Inflammatory macrophage (primary cell): ENCODE results near the gene PAF1.

Experiments
- DNase-seq, 2 donors: peaks; one replicate each; pipeline ENCODE4 v3.0.0-alpha.2; 2020 to 2022

Gene PAF1

DNA sequence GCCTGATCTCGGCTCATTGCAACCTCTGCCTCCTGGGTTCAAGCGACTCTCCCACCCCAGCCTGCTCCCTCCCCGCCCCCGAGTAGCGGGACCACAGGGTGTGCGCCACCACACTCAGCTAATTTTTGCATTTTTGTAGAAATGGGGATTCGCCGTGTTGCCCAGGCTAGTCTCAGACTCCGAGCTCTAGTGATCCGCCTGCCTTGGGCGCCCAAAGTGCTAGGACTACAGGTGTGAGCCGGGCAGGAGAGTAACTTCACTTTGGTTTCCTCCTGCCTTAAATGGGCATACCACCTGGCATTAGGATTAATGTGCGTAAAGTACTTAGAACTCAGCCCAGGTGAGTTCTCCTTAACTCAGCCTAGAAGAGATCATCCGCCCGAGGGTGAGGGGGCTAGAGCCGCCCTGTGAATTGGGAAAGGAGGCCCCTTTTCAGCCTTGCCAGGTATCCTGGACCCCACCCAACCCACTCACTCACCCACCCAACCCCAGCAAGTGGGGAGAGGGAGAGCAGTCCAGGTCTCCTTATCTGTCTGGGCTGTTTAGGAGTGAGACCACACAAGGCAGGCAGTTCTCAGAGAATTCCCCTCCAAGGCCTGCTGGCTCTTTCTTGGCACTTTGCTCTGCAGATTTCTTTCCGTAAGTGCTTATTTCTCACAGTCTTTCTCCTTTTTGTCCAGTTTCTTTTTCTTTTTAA, 14.5 kb upstream of the PAF1 start:
- no peak for DNase-seq

DNA sequence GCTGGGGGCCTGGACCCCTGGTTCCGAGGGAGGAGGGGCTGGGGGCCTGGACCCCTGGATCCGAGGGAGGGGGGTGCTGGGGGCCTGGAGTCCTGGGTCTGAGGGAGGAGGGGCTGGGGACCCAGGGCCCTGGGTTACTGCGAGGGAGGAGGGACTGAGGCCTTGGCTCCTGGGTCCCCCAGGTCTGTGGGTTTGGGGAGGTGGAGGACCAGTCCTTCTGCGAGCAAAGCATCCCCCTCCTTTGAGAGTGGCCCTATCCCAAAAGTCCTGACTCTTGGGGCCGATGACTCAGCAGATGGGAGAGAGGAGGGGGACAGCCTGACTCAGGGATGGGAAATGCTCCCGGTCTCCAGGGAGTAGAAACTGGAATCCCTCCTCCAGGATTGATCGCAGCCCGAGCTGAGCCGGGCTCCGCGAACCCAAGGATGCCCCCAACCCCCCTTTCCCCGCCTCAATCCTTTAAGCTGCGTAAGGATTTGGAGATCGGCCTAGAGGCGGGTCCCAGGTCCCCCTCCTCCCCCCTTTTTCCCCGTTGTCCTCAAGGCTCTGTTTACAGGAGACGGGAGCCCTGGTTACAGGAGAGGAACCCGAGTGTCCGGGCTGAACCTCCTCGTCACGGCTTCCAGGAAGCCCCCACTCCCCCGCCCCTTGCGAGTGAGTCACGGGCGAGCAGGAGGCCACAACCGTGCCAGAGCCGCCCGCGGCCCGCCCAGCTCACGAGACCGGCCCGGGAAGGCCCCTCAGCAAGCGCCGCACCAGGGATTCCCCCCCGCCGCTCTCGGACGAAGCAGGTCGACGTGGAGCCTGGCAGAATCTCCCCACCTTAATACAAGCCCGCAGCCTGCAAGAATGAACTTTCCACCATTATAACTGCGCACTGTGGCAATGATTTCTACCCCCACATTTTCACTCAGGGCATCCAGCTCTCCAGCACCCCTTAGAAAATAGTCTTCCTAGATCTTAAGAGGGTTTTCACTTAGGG, 12.7 kb upstream of the PAF1 start:
- peak; percentile 47 to 89 for DNase-seq

DNA sequence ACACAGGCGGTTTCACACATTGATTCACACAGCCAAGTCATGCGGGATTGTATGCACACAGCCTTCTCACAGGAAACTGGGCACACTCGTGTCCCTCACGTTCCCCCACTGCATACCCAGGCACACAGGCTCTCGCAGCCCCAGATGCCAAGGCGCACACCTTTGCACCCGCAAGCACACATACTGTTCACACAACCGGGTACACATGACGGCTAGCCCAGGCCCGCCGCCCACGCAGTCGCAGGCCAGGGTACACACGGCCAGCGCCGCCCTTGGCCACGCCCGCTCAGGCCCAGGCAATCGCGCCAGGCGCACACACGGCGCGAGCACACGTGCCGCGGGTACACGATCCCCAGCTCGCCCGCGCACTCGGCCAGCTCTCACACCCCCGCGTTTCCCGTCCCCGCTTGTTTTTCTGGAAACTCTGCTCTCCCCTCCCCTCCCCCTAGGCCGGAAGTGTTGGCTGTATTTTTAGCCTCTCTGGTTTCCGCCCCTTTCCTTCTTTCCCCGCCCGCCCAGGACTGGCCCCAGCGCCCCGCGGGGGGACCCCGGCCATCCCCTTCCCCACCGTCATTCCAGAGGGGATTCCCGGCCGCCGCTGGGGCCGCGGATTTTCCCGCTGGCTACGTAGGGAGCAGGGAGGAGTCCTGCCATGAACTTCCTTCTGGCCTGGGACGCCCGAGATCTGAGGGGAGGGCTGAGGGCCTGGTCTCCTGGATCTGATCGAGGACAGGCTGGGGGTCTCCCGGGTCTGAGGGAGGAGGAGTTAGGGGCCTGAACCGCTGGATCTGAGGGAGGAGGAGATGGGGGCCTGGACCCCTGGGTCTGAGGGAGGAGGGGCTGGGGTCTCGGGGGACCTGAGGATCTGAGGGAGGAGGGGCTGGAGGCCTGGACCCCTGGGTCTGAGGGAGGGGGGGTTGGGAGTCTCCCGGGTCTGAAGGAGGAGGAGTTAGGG, 11.7 kb upstream of the PAF1 start:
- peak; percentile 86 to 87 for DNase-seq

DNA sequence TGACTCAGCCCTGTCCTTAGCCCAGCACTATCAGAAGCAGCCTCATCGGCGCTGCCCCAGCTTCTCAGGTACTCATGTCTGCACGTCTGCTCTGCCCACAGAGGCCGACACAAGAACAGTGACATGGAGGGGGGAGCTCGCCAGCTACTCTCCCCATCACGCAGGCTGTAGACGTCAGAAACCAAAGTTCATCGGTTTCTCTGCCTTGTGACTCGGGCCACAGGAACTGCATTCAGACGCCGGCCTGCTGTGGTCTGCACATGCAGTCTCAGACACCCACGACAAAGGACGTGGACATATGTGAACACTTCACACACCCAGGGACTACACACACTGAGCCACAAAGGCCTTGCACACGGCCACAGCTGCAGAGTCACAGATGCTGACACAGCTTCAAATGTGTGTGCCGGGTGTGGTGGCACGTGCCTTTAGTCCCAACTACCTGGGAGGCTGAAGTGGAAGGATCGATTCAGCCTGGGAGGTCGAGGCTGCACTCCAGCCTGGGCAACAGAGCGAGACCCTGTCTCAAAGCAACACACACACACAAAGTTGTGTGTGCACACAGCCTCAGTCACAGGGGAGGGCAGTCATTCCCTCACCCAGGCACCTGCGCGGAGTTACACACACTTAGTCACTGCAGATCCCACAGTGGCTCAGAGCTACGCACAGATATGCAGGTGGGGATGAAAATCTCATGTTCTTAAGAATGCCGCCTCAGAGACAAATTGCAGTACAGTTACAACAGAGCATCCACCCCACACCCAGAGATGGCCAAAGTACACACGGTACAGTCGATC, 10.8 kb upstream of the PAF1 start:
- peak; percentile 72 to 83 for DNase-seq

DNA sequence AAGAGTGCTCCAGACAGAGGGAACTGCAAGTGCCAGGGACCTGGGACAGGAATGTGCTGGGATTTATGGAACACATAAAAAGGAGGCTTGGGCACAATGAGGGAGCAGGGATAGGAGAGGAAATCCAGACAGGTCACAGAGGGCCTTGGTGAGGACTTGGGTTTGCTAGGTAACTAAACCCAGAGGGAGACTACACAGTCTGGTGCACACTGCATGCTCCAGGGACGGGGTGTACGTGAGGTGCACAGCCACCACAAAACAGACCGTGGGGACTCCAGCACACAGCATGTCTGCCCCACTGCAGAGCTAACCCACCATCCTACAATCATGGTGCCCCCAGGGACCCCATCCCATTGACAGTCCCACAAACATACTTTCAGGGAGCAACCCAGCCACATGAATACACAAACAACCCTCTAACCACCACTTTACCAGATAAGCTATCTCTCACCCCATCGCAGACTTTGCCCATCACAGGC, 10.2 kb upstream of the PAF1 start:
- DNase-seq = no peak

DNA sequence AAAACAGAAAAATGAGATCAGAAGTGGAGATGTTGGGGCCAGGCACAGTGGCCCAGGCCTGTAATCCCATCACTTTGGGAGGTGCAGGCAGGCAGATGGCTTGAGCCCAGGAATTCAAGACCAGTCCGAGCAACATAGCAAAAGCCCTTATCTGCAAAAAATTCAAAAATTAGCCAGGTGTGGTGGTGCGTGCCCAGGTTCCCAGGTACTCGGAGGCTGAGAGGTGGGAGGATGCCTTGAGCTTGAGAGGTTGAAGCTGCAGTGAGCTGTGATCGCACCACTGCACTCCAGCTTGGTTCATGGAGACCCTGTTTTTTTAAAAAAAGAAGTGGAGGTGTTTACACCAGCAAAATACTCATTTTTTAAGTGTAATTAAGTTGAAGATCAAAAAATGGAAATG, 9.2 kb upstream of the PAF1 start:
- DNase-seq = no peak

DNA sequence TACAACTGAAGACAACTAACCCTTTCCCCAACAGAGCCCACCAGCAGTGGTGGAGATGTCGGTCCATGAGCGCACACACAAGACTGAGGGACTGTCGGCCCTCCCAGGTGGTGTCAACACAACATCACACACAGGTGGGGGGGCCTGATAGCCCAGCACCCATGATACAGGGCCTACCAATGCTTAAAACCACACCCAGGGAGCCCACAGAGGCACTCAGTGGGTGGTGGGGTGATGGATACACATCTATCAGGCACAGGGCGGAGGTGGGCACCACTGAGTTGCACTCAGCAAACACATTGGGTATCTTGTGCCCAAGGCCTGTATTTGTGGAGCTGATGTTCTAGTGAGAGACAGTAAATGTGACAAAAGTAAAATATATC, 8.8 kb upstream of the PAF1 start:
- no peak for DNase-seq

DNA sequence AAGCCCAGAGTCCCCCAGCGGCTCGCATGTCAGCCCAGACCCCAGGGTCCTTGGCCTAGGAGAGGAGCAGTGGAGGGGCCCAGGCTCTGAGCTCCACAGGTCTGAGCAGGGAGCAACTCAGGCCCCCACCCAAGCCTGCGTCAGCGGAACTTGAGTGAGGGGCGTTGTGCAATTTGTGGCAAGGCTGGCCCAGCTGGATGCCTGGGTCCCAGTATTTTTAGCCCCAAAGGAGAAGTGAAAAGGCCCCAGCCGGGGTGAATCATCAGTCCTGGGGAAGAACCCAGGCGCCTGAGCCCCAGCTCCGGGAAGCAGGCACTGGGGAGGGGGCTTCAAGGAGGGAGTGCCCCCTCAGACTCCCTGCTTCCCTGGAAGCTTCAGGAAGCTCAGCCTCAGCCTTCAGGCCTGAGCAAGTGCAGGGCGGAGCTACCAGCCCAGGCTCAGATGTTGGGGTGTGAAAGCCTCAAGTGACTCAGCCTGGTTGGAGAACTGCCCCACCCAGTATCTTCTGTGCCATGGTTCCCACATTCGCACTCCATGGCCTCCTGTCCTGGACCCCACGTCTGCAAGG, 7.5 kb upstream of the PAF1 start:
- peak; percentile 88 to 91 for DNase-seq

DNA sequence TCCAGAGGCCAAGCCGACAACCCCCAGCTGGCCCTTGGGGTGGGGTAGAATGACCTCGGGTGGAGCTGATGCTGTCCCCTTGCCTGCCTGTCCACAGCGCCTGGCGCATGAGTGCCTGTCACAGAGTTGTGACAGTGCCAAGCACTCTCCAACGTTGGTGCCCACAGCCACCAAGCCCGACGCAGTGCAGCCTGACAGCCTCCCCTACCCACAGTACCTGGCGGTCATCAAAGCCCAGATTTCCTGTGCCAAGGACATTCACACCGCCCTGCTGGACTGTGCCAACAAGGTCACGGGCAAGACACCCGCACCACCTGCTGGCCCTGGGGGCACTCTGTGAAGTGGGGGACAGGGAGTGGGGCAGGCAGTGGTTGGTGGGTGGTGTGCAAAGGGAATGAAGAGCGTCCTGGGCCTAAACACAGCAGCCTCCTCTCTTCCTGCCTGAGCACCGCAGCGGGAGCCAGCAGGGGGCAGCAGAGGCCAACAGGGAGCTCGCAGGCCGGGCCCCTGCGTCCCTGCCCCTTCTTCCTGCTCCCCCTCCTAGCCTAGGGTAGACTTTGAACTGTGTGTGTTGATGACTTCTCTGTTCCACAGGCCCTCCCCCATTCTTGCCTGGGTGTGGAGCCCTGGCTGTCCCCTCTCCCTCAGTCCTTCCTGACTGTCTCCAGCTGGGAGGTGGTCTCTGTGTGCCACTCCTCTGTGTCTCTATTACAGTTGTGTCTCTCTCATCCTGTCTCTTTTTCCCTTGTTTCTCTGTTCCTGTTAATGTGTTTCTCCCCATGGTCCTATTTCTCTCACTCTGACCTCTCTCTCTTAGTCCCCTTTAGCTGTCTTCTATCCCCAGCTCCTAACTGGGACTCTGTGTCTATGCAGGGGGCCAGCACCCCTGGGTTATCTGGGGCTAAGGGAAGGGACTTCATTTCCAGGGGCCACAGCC, 6.7 kb upstream of the PAF1 start:
- peak; percentile 86 to 92 for DNase-seq

DNA sequence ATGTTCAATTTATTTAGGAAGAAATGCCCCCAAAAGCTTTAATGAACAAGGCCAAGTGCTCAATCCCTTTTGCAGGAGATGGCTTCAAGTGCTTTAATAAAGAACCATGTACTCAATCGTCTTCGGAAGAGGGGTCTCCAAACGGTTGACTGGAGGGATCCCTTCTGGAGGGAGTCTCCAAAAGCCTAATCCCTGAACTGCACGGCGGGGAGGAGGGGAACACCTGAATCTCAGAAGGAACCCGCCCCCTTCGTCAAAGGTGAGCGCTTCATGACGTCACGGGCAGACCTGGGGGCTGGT, 505 bp downstream of the PAF1 start:
- peak in 1 of 2 donors; percentile 24 for DNase-seq

DNA sequence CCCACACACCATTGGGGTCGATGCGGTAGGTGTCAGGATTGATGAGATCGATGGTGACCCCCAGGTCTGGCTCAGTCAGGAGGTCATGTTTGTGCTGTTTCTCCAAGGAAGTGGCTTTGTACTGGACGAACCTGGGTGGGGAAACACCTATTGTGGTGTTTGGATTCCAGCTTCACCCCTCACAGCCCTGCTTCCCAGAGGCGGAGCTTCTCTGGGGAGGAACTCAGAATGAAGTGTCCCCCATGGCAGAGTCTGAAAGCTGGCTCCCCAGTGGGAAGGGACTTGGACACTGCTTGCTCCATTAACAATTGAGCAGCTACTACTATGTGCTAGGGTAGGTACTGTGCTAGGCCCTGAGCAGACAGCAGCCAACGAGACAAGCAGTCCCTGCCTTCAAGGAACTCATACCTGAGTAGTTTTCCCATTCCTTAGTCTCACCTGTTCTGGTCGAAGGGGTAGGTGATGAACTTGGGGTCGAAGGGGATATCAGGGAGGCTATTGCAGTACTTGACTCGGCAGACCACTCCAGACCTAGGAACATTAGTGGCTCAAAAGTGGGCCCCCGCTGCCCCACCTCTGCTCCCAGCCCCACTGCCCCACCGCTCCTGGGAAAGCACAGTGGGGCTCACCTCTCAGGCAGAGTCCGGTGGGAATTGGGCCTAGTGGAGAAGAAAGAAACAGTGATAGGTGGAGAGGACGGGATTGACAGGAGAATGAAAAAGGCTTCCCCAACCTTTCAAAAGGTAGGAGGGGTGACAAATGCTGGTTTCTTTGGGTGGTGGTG, 1.1 kb downstream of the PAF1 start:
- DNase-seq = no peak

DNA sequence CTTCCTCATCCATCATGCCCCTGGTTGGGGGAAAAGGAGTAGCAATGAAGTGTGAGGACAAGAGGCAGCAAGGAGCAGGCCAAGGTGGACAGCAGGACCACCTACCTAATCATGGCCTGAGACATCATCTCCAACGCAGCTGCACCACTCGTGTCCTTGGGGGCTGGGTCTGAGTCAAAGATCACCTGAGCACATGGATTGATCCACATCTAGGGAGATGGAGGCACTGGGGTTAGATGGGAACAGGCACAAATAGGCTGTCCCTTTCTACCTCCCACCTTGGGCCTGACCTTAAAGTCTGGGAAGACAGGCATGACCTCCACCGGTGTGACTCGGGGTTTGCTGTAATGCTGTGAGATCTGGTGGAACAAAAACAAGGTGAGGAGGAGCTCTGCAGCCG, 2.2 kb downstream of the PAF1 start:
- DNase-seq = no peak

DNA sequence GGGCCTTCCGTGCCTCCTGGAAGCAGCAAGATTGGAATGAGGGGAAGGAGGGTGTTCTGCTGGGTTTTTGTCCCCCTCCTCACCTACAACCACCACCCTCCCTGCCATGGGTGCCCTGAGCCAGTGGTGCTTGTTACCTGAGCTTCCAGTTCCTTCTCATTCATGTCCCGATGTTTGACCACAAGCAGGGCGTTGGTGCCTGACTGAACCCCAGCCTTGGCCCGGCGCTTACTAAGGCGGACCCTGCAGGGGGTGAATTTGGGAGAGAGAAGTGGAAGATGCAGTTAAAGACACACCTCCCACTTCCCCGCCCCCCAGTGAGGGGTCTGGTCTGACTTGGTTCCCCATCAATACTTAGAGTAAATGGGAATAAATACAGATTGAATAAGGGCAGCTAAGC, 4.3 kb downstream of the PAF1 start:
- DNase-seq = no peak

DNA sequence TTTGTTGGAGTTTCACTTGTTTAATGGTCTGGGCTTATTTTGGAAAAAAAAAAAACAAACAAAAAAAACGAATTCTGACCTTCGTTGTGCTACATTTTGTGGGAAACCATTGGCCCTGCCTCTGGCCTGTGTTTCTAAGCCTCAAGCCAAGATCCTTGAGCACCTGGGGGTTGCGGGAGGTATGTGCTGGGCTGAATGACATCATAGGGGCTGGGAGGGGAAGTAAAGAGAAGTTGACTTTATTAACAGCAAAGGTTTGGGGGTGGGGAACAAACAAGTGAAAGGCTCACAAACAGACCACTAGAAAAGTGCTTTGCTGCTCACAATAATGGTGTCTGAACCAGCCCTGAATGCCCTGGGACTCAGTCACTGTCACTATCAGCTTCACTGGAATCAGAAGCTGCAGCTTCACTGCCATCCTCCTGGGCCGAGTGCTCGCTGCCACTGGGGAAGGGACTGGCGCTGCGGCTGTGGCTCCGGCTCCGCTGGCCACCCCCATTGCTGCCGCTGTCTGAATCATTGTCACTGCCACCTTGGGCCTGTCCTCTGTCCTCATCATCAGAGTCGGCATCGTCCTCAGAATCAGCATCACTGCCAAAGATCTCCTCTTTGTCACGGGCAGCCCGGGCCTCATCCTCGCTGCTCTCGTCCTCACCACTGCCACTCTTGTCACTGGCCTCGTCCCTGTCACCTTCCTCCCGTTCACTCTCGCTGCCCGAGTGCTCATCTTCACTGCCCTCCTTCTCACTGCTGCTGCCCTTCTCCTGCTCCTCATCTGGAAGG, 5.1 kb downstream of the PAF1 start:
- DNase-seq = no peak

DNA sequence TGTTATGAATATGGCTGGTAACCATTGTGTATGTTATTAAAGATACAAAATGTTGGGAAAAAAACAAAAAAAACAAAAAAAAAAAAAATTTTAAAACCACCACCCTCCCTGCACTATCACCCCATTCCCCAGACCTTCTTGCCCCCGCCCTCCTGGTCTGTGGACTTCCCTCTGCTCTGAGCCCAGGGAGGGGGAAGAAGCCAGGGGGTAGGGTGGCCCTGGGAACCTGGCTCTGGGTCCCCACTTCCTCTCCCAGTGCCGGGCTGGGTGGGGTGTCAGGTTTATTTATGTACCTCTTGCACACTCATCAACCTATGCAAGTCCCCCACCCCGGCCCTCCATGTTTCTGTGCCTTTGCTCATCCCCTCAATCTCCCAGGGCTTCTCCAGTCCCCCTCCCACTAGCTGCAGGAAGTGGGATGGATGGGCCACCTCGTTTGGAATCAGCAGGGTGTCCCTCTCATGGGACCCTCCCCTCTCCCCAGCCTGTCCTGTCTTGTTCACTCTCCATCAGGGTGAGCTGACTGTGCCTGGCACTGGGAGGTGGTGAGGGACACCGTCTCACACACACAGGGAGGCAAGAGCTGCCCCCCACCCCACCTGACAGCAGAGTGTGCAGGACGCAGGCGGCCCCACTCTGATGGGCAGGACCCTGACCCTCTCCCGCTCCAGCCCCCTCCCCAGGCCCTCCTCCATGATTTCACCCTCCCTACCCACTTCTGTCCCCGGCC, 5.9 kb downstream of the PAF1 start:
- DNase-seq = no peak

DNA sequence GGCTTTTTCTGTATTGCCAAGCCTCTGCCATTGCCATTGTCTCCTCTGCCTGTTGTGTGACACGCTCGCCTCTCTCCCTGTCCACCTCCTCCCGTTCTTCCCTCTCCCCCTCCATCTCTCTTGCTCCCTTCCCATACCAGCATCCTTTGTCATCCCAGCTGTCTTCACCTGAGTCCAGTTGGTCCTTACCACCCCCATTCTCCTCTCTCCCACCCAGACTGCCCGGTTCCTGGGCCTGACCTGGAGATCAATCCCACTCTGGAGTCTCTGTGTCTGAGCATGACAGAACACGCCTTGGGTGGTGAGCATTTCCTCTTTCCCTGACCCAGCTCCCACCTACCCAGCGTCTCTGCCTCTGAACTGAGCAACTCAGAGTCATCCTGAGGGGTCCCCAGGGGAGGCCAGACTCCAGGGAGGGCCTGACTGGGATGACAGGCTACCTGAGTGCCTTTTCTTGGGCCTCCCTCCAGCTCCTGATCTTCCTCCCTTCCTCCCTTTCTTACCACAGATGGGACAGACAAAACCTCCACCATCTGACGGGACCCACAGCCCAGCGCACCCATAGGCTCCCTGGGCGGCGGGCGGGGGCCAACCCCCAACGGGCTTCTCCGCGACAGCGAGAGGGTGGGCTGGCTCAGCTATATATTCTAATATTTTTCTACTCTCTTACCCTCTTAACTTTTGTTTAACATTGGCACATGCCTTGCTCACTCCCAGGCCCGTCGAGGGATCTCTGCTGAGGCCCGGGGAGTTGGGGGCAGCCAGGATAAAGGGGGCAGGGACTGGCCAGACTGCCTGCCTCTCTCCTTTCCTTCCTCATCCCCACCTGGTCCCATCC, 7.7 kb downstream of the PAF1 start:
- DNase-seq = no peak
